A673 (cell line): ENCODE results near the gene PPARGC1A.

Experiments
- CTCF ChIP-seq: fragments of 300-800, 200-600 bp; sonication (generic); conservative IDR thresholded peaks from 2 replicates; pipeline ENCODE4 v1.5.1; 2017; ENCODE audit warnings: low read depth, mild to moderate bottlenecking, antibody characterized with exemption, low read length, moderate library complexity, mixed read lengths
- EZH2 ChIP-seq: fragments of 200-600 bp; sonication (generic); IDR thresholded peaks from 2 replicates; pipeline ENCODE4 v1.6.1; 2017; ENCODE audit warnings: borderline replicate concordance, low read depth, mild to moderate bottlenecking, mixed read lengths, antibody characterized with exemption, low read length; ENCODE audit not compliant: poor library complexity, severe bottlenecking

GRCh38 chr4:23922541-23923111, 32.8 kb upstream of the PPARGC1A start:
- TF ChIP-seq CTCF (no peak), EZH2 (no peak)
